Peyer's patch (tissue), 4 donors: ENCODE results near the gene SDC3.

ENCODE experiments used
- POLR2A ChIP-seq, 2 donors: fragments of 450-650 bp; IDR thresholded peaks; one replicate each; pipeline ENCODE4 v1.5.1; 2017; ENCODE audit warnings: antibody characterized with exemption in 2 of 2, mild to moderate bottlenecking in 2 of 2, moderate library complexity in 2 of 2
- TF ChIP-seq, protein P1 (sequence below), 6 experiments: fragments of 450-650 bp in 4 of 6; fragments of 200-600 bp in 2 of 6; sonication (generic) in 1 of 6; IDR thresholded peaks; one replicate each; pipeline ENCODE4 v1.5.1; 2017 to 2019; ENCODE audit warnings: antibody characterized with exemption in 6 of 6, mild to moderate bottlenecking in 3 of 6, moderate library complexity in 1 of 6

DNA sequence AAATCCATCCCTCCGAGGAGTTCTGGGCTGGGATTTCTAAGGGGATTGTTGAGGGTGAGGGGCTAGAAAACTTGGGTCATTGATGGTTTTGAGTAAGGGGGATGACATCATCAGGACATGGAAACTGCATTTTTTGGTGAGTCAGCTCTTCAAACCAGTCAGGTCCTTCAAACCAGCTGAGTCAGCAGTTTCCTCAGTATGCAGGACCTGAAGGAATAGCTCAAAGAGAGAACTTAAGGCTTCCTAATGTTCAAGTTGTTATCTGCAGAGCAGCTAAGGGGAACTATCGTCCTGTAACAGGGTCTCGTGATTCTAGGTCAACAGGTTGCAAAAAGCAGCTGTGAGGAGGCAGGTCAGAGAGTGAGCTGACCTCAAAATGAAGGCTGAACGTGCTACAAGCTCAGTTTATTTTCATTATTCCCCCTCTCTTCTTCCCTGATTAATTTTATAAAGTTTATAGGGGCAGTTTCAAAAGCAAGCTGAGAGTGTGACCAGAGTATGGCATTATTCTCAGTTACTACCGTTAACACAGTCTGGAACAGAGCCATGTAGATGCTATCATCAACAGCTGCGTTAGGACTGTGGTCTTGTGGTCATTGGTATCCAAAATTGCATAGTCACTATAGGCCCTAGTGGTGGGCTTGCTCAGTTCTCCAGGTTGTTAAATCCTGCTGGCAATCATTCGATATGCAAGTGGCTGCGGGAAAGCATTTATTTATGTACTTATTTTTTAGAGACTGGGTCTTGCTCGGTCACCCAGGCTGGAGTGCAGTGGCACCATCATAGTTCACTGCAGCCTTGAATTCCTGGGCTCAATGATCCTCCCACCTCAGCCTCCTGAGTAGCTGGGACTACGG, 10.7 kb upstream of the SDC3 start:
- TF ChIP-seq POLR2A (IDR thresholded peaks at IDR 0.05): no peak
- TF ChIP-seq, protein P1, sequence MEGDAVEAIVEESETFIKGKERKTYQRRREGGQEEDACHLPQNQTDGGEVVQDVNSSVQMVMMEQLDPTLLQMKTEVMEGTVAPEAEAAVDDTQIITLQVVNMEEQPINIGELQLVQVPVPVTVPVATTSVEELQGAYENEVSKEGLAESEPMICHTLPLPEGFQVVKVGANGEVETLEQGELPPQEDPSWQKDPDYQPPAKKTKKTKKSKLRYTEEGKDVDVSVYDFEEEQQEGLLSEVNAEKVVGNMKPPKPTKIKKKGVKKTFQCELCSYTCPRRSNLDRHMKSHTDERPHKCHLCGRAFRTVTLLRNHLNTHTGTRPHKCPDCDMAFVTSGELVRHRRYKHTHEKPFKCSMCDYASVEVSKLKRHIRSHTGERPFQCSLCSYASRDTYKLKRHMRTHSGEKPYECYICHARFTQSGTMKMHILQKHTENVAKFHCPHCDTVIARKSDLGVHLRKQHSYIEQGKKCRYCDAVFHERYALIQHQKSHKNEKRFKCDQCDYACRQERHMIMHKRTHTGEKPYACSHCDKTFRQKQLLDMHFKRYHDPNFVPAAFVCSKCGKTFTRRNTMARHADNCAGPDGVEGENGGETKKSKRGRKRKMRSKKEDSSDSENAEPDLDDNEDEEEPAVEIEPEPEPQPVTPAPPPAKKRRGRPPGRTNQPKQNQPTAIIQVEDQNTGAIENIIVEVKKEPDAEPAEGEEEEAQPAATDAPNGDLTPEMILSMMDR (IDR thresholded peaks at IDR 0.05): no peak
